Breast epithelium (tissue), 4 donors: ENCODE results near the gene GPR78. TPM values are rescaled to one million over a fixed set of nuclear protein-coding genes. Genes with fewer than 3 reads are reported as not detected.

Experiments used
- DNase-seq, 2 donors: peaks; one replicate each; pipeline ENCODE4 v3.0.0-alpha.2; 2019; ENCODE audit warnings: low spot score in 2 of 2
- H3K27ac ChIP-seq, 2 donors: fragments of 200-600 bp; sonication (generic) in 1 of 2; one replicate each; pipeline ENCODE4 v1.5.1; 2016 to 2019; ENCODE audit warnings: mild to moderate bottlenecking in 1 of 2
- H3K27me3 ChIP-seq, 2 donors: fragments of 200-600 bp; sonication (generic) in 1 of 2; one replicate each; pipeline versions ENCODE4 v1.5.1 to v1.6.0; 2017 to 2019; ENCODE audit warnings: control low read depth in 1 of 2, mild to moderate bottlenecking in 1 of 2
- H3K36me3 ChIP-seq: fragments of 200-600 bp; one replicate; pipeline ENCODE4 v1.5.1; 2019
- H3K4me1 ChIP-seq, 2 donors: fragments of 200-600 bp; sonication (generic); one replicate each; pipeline ENCODE4 v1.5.1; 2016 to 2019; ENCODE audit warnings: control low read depth in 1 of 2
- H3K4me3 ChIP-seq, 3 donors: fragments of 200-600 bp; sonication (generic); 1 replicate in 2 of 3; 2 replicates in 1 of 3; pipeline ENCODE4 v1.5.1; 2016 to 2019; ENCODE audit warnings: mild to moderate bottlenecking in 3 of 3, moderate library complexity in 2 of 3
- H3K9me3 ChIP-seq, 2 donors: fragments of 200-600 bp; sonication (generic) in 1 of 2; one replicate each; pipeline ENCODE4 v1.5.1; 2016 to 2019; ENCODE audit warnings: control low read depth in 1 of 2
- POLR2A ChIP-seq: fragments of 450-650 bp; IDR thresholded peaks from one replicate; pipeline ENCODE4 v1.6.1; 2016; ENCODE audit warnings: antibody characterized with exemption, mild to moderate bottlenecking, moderate library complexity
- POLR2AphosphoS5 ChIP-seq, 3 donors: sonication (generic); formaldehyde crosslinking; IDR thresholded peaks; one replicate each; pipeline ENCODE4 v1.6.1; 2017; ENCODE audit warnings: antibody characterized with exemption in 3 of 3
- intact Hi-C: fragments of 100-400 bp; cut with DNase I; formaldehyde crosslinking; loops from one replicate; pipeline ENCODE4 v1.15.1; 2023; ENCODE audit warnings: low total_unique reads
- total RNA-seq, 3 donors: library from RNA; depleted of rRNA; stranded (reverse); fragments of >200 nt; gene quantifications; one replicate each; pipeline ENCODE4 v1.1.0, GENCODE V29; 2016
- TF ChIP-seq, protein P1 (sequence below), 3 donors: fragments of 450-650 bp; IDR thresholded peaks; one replicate each; pipeline ENCODE4 v1.5.1; 2016 to 2017; ENCODE audit warnings: antibody characterized with exemption in 3 of 3, mild to moderate bottlenecking in 3 of 3, moderate library complexity in 3 of 3

The GPR78 gene
- total RNA-seq, 3 donors from 2014 or later, result 0.15 to 0.33 TPM; not detected in 1

DNA sequence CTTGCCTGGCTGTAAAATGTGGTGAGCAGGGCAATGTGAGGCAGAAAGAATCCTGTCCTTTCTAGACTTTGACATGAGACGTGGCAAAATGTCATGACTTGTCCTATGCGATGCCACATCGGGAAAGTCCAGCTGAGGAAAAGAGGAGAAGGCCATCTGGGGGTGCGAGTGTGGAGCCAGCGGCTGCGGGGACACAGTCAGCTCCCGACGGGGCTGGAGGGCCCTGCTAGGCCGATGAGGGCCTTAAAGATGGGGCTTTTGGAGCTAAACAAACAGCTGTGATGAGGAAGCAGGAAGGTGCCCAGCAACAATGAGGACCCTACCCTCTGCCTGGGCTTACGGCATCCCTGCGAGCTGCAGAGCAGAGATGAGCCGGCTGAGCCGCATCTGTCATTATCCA, 20.1 kb downstream of the GPR78 start:
- no peak for TF ChIP-seq POLR2AphosphoS5 (IDR thresholded peaks at IDR 0.05)
- H3K9me3 ChIP-seq, result no peaks in the 10 kb centered on the region
- DNase-seq, result no peak
- intact Hi-C loops, result no loop called here
- no peaks in the 10 kb centered on the region for H3K4me1 ChIP-seq
- H3K27me3 ChIP-seq, result no peaks in the 10 kb centered on the region
- H3K27ac ChIP-seq, result no peak overlapping the region
- H3K36me3 ChIP-seq, result no peaks in the 10 kb centered on the region
- H3K4me3 ChIP-seq, result no peak overlapping the region

DNA sequence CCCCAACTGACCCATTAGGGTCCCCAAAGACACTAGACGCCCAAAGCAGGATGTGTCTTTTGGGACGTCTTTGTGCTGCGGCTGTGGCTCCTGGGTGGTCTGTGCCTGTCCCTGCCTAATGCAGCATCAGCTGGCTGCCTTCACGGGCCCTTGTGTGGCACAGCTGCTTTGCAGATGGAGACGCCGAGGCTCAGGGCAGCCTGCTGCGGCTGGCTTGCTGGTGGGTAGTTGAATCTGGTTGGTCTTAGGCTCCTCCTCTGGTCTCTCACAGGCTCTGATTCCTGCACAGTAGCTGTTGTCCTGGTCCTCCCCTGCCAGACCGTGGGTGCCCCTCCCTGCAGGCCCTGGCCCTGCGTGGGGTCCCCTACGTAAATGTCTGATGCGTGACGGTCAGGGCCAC, 20.5 kb downstream of the GPR78 start:
- no peaks in the 10 kb centered on the region for H3K36me3 ChIP-seq
- H3K27me3 ChIP-seq, result no peaks in the 10 kb centered on the region
- no peaks in the 10 kb centered on the region for H3K4me1 ChIP-seq
- intact Hi-C loops, result no loop called here
- no peak overlapping the region for H3K27ac ChIP-seq
- TF ChIP-seq, protein P1, sequence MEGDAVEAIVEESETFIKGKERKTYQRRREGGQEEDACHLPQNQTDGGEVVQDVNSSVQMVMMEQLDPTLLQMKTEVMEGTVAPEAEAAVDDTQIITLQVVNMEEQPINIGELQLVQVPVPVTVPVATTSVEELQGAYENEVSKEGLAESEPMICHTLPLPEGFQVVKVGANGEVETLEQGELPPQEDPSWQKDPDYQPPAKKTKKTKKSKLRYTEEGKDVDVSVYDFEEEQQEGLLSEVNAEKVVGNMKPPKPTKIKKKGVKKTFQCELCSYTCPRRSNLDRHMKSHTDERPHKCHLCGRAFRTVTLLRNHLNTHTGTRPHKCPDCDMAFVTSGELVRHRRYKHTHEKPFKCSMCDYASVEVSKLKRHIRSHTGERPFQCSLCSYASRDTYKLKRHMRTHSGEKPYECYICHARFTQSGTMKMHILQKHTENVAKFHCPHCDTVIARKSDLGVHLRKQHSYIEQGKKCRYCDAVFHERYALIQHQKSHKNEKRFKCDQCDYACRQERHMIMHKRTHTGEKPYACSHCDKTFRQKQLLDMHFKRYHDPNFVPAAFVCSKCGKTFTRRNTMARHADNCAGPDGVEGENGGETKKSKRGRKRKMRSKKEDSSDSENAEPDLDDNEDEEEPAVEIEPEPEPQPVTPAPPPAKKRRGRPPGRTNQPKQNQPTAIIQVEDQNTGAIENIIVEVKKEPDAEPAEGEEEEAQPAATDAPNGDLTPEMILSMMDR (IDR thresholded peaks at IDR 0.05), result no peak
- TF ChIP-seq POLR2A (no peak), POLR2AphosphoS5 (IDR thresholded peaks at IDR 0.05) (no peak)
- H3K4me3 ChIP-seq, result no peak overlapping the region
- H3K9me3 ChIP-seq, result no peaks in the 10 kb centered on the region
- no peak for DNase-seq

DNA sequence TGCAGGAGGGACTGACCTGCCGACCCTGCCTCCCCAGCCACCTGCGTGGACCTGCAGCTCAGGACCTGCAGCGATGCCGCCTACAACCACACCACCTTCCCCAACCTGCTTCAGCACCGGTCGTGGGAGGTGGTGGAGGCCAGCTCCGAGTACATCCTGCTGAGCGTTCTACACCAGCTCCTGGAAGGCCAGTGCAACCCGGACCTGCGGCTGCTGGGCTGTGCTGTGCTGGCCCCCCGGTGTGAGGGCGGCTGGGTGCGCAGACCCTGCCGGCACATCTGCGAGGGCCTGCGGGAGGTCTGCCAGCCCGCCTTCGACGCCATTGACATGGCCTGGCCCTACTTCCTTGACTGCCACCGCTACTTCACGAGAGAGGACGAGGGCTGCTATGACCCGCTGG, 20.9 kb downstream of the GPR78 start:
- DNase-seq, result no peak
- TF ChIP-seq POLR2A (no peak), POLR2AphosphoS5 (IDR thresholded peaks at IDR 0.05) (no peak)
- TF ChIP-seq, protein P1 (IDR thresholded peaks at IDR 0.05), result no peak

DNA sequence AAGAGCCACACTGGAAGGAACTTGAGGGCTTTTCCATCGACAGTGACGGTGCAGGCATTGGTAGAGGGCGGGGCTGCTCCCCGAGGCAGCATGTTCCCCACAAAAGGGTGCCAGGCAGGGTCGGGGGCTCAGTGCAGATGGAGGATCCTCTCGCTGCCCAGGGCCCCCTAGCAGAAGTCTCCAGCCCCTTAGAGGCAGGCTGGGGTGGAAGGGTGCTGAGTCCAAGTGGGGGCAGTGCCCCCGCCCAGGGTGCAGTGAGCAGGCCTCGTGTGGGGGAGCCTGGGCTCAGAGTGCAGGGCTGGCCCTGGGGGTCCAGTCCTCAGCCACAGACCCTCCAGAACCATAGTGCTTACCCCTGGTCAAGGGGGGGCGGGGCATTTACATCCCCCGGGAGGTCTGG, 21.4 kb downstream of the GPR78 start:
- Histone ChIP-seq H3K36me3 (no peaks in the 10 kb centered on the region), H3K27me3 (no peaks in the 10 kb centered on the region), H3K9me3 (no peaks in the 10 kb centered on the region), H3K4me3 (no peak overlapping the region), H3K27ac (no peak overlapping the region), H3K4me1 (no peaks in the 10 kb centered on the region)
- intact Hi-C loops, result no loop called here
- TF ChIP-seq POLR2AphosphoS5 (IDR thresholded peaks at IDR 0.05), result no peak
- TF ChIP-seq POLR2A, result no peak
- TF ChIP-seq, protein P1 (IDR thresholded peaks at IDR 0.05), result no peak
- DNase-seq, result no peak

More for the DNA sequence above, 20.9 kb downstream of the GPR78 start:
- no peak overlapping the region for H3K4me3 ChIP-seq
- H3K36me3 ChIP-seq, result no peaks in the 10 kb centered on the region
- H3K27ac ChIP-seq, result no peak overlapping the region
- H3K4me1 ChIP-seq, result no peaks in the 10 kb centered on the region
- H3K9me3 ChIP-seq, result no peaks in the 10 kb centered on the region
- intact Hi-C loops, result no loop called here
- no peaks in the 10 kb centered on the region for H3K27me3 ChIP-seq

DNA sequence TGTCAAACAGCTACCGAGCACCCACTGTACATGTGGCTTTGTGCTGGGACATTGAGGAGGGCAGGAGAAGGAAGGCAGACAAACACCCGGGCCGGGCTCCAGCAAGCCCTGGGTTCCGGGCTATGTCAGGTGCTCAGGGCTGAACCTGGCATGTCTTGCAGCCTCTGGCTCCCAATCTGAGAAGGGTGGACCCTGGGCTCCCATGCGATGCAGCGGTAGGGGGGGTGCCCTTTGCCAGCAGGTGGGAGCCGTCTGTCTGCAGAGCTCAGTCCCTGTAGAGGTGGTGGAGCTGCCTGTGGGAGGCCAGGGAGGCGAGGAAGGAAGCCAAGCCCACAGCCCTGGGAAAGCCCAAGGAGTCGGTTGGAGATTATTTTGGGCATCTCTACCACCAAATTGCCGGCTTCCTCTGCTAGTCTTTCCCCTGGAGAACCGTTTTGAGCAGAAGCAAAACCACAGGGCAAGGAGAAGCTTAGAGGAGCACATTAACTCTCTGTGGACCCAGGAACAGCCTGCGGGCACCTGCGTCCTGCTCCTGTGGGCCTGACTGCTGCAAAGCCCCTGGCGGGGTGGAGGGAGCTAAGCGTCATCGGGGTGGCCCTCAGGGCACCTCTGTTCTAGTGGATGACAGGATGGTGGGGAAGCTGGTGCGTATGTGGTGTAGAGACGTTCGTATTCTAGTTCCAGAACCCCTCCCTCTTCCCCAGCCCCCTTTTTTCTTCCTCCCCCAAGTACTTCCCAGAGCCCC, 22.7 kb downstream of the GPR78 start:
- intact Hi-C loops, result no loop called here
- Histone ChIP-seq H3K36me3 (no peaks in the 10 kb centered on the region), H3K9me3 (no peaks in the 10 kb centered on the region), H3K4me3 (no peak overlapping the region), H3K27me3 (peaks cover 0 to 12% of the 10 kb centered on the region in 2 donors), H3K4me1 (no peaks in the 10 kb centered on the region), H3K27ac (no peak overlapping the region)
- no peak for TF ChIP-seq POLR2A
- no peak for TF ChIP-seq POLR2AphosphoS5 (IDR thresholded peaks at IDR 0.05)
- TF ChIP-seq, protein P1 (IDR thresholded peaks at IDR 0.05), result no peak
- DNase-seq, result no peak
